Measurements from ENCODE around the gene ALDH1L1.

The ALDH1L1 gene

DNA sequence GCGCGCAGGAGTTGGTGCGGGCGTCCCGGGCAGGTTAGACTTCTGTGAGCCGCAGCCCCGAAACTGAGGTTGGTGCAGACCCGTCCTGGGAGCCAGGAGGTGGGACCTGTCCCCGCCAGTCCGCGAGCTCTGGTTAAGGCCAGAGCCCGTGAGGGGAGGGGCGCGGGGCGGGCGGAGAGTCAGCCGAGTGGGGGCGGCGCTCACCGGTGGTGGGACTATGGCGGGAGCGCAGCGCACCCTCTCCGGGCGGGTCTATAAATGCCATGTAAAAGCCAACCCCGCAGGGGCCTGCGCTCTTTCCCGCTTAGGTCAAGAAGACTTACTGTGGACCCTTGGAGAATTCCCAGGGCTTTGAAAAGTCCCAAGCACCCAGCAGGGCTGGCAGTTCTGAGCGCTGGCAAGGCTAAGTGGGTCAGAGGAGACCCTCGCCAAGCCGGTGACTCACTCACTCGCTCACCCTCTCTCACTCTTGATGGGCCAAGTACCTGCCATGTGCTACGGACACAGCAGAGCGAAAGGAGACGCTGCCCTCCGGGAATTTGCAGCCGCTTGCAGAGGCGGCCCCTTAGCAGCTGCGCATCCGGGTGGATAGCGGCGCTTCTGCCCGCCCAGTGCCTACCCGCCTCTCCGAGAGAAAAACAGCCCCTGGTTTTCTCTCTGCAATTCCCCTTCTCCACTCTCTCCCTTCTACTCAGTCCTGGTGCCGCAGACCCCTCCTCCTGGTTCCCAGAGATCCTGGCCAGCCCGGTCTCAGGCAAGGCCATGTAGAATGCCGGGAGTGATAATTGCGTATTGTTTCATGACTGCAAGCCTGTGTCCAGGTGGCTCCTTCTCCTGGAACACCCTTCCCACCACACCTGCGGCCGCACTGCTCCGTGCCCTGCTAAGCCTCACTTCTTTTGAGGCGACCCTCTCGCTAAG is at the start of gene ALDH1L1:
TSS of gene ALDH1L1 (minus strand) at position 110 of the 921 bp plus-strand sequence. CDS start 19,607 bp downstream, outside the sequence.
- peak; percentile 6 for DNase-seq

- no peak for DNase-seq
Measured at GRCh38 chr3:126226374-126226773, 46.0 kb upstream of the ALDH1L1 start.

DNA sequence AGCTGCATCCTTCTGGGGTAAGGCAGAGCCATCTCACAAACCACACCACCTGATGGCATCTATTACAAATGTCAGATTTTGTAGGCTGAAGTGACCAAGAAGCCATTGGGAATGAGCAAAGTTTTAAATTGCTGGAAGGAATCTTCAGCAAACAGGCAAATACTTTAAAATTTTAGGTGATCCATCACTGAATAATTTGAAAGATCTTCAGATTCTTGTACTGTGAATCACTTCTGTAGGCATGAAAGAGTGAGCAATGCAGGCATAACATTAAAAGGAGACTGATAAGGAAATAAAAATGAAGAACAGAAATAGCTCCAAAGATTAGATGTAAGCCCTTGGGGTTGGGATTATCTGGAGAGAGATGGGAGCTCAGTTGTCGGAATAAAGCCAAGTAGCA is 36.0 kb upstream of the ALDH1L1 start:
- DNase-seq, result no peak

GRCh38 chr3:126213379-126214028 is 33.1 kb upstream of the ALDH1L1 start:
- DNase-seq, result no peak

DNA sequence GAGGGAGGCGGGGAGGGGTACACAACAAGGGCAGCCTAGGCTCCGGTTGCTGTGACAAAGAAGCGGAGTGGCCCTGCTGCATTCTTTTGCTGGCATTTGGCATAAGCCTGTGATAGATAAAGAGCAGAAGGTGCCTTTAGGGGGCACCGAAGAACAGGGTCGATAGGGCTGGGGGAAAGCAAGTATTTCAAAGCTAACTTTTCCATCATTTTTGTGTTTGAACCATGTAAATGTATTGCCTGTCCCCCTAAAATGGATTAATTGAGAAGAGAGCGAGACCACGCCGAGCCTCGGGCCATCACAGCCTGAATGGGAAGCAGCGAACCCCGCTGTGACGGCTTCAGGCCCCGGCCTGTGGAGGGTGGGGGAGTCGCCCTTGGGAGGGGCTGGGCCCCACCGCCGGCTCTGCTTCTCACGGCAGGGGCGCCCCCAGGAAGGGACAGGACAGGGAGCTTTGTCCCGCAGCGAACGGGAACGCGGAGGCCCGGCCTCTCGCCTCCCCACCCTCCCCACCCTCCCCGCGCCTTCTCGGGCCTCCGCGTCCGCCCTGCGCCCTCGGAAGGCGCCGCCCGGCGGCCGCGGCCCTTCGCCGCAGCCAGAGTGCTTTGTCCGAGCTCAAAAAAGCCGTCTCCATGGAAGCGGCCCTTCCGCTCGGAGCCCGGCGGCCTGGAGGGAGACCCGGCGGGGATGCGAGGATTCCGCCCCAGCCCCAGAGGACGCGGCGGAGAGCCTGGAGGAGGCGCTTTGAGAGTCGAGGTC is 32.4 kb upstream of the ALDH1L1 start:
- no peak for DNase-seq

GRCh38 chr3:126212250-126212619 is 31.8 kb upstream of the ALDH1L1 start:
- DNase-seq, result no peak

DNA sequence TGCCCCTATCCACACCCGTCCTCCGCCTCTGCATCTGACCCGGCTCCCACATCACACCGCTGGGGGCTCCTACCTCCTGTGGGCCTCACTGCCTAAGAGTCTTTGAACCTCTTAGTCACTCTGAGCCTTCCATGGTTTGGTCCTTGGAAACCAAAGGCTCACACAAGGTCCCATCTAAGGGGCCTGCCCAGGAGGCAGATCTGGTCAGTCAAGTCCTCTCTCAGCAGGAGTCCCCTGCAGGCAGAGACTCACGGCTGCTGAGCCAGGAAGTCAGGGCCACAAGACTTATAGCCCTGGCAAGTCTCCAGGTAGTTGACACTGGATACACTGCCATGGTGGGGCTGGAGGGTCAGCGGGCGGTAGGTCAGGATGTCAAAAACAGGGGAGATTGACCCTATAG is 31.2 kb upstream of the ALDH1L1 start:
- no peak for DNase-seq

- no peak for DNase-seq
Measured at GRCh38 chr3:126210606-126211005, 30.2 kb upstream of the ALDH1L1 start.

DNA sequence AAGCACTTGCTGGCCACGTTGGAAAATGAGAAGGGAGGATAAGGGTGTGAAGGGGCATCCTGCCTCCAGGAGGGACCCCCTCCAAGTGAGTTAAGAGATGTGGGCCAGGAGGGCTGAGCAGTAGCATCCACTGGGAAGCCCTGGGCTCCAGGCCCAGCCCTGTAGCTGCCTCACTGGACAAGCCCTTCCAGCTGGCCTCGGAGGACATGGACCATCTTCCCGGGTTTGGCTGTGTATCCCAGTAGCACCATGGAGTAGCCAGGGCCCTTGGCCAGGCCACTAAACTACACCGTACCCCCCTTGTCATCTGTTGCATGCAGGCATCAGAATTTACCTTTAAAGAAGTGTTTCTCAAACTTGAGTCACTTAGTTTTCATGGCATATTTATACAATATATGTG is 29.4 kb upstream of the ALDH1L1 start:
- DNase-seq, result no peak

DNA sequence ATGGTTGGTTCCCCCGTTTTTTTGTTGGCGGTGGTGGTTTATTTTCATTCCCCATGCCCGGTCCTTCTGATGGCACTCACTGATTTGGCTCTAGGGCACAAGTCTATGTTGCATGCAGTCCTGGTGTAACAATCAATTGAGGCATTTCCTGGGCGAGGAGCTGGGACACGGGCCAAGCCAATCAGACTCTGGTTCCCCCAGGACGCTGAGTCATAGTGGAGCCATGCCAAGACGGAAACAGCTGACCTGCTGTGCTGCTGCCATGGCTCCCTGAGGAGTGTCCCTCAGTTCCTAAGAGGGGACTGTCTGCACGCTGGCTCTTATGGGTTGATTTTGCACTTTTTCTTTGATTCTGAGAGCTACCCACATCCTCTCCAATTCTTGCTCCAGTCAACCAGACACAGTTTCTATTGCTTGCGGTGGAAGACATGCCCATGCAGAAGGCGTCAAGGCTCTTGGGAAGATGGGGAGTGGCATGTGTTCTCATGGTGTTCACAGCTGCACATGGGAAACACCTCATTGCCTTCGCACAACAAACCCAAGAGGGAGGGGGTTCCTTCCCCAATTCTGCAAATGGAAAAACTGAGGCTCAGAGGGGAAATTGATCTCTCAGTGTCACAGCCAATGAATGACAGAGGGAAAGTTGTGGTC is 28.3 kb upstream of the ALDH1L1 start:
- no peak for DNase-seq

DNA sequence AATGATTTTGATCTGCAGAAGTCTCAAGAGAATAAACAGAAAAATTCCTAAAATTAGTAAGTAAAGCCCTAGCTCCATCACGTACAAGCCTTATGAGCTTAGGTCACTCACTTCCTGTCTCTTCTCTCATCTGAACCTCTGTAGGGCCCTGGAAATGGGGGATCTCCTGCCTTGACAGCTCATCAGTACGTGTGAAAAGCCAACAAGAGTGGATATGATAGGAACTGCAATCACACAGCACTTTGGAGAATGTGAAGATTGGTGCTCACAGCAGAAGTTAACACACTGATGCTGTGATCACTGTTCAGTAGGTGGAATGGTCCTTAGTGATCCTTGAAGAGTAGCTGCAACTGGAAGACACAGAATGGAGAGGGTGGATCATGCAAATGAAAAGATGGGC is 27.8 kb upstream of the ALDH1L1 start:
- DNase-seq, result no peak

DNA sequence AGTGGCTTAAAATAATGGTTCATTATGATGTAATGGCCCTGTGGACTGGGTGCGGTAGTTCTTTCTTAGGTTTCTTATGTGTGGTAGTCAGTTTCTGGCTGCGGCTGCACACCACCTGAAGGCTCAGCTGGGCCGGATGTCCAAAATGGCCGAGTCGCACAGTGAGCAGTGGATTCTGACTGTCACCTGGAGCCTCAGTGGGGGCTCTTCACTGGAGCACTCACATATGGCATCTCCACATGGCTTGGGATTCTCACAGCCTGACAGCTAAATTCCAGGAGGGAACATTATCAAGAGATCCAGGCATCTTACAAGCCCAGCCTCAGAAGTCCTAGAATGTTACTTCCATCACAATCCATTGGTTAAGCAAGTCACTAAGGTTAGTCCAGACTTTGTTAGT is 26.8 kb upstream of the ALDH1L1 start:
- DNase-seq, result no peak

- no peak for DNase-seq
Measured at GRCh38 chr3:126205717-126206655, 25.6 kb upstream of the ALDH1L1 start.

GRCh38 chr3:126202680-126203079 is 22.3 kb upstream of the ALDH1L1 start:
- no peak for DNase-seq

DNA sequence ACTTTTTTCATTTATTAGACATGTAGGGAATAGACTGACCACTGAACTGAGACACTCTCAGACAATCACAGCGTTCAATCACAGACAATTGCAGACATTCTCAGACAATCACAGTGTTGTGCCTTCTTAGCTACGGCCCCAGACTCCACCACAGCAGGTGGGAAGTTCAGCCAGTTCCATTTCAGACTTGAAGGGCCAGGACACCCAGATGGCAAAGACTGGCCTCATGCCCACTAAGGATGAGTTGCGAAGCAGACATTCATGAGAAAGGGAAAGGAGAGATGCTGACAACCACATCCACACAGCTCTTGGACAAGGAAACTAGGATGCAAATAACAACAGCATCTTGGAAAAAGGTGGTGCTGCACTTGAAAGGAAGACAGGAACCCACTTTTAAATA is 21.9 kb upstream of the ALDH1L1 start:
- no peak for DNase-seq

- no peak for DNase-seq
Measured at GRCh38 chr3:126201168-126201567, 20.8 kb upstream of the ALDH1L1 start.

DNA sequence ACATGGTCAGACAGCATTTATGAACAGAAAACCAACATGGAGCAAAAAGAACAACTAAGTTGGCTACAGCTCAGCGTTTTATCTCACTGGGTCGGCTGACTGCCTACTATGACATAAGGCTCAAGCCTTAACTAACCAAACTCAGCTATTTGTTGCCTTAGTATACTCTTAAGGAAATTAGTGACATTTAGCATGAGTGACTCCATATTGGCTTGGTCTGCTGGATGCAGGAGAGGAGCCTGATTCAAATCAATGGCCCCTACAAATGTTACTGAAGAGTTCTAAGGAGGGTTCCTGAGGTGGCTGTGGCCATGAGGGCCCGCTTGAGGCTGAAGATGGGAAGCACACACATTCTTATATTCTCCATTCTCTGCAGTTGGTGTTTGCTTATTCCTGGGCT is 20.1 kb upstream of the ALDH1L1 start:
- no peak for DNase-seq

- no peak for DNase-seq
Measured at GRCh38 chr3:126199256-126199655, 18.9 kb upstream of the ALDH1L1 start.

GRCh38 chr3:126197854-126198584 is 17.6 kb upstream of the ALDH1L1 start:
- DNase-seq, result no peak

- DNase-seq, result no peak
Measured at GRCh38 chr3:126197343-126197742, 17.0 kb upstream of the ALDH1L1 start.

GRCh38 chr3:126194713-126195305 is 14.4 kb upstream of the ALDH1L1 start:
- no peak for DNase-seq
